ENCODE results near the gene CCL24. TPM values are rescaled to one million over a fixed set of nuclear protein-coding genes. Genes with fewer than 3 reads are reported as not detected.

Gene CCL24
- total and polyA plus RNA-seq, 10 of the 15 experiments (the other 5 are each of a cell fraction or from before 2014, with no cell fraction given), result not detected

DNA sequence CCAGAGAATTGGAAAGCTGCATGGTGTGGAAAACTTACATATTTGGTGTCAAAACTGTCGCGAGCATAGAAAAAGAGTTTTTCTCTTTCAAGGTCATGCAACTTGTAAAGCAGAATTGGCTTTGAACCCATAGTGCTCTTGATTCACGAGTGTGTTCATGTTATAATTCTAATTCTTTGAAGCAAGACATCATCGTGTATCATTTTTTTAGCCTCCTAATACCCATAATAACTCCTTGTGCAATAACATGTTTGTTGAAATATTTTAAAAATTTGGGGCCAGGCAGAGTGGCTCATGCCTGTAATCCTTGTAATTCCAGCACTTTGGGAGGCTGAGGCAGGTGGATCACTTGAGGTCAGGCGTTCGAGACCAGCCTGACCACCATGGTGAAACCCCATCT is 4.2 kb downstream of the CCL24 start (continued):
- TF ChIP-seq CBX5 (IDR thresholded peaks at IDR 0.05; ENCODE audit: low read depth) (no peak), ZBED1 (IDR thresholded peaks at IDR 0.05; ENCODE audit: borderline replicate concordance) (no peak), JUND (IDR thresholded peaks at IDR 0.05; ENCODE audit: low read depth, low read length) (no peak), PAX8 (IDR thresholded peaks at IDR 0.05) (no peak)

DNA sequence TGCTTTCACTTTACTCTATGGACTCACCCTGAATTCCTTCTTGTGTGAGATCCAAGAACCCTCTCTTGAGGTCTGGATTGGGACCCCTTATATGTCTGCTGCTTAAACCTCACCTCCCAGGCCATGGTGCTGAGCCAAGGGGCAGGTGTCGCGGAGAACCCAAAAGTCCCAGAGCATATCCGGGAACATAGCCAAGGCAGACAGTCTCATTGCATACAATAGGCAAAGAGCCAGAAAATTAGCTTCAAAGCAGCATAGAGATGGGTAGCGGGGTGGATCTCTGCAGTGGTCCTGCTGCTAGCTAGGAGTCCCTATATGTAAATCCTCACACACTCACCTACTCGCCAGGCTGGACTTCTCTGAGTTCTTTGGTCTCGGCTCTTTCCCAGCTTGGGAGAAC is 5.5 kb downstream of the CCL24 start:
- Histone ChIP-seq H3K27me3 (replicated peaks in 1 of 2; ENCODE audit: control insufficient read depth in 2 of 2, insufficient read depth in 2 of 2, low read length in 1 of 2) (no peaks in the 10 kb centered on the region), H4K20me1 (ENCODE audit: control insufficient read depth, insufficient read depth) (no peaks in the 10 kb centered on the region), H3K36me3 (ENCODE audit: control insufficient read depth in 2 of 2, insufficient read depth in 2 of 2, low read length in 1 of 2) (no peaks in the 10 kb centered on the region), H3K4me3 (no peak overlapping the region), H3K9ac (ENCODE audit: control insufficient read depth, insufficient read depth, low read length) (no peak overlapping the region), H3K4me2 (ENCODE audit: control insufficient read depth, insufficient read depth) (no peak overlapping the region), H2AFZ (ENCODE audit: control insufficient read depth, low read depth, low read length) (no peak overlapping the region), H3K4me1 (ENCODE audit: control insufficient read depth, insufficient read depth, low read length) (no peaks in the 10 kb centered on the region), H3K79me2 (ENCODE audit: control insufficient read depth, insufficient read depth, low read length) (no peaks in the 10 kb centered on the region), H3K27ac (ENCODE audit: control insufficient read depth, insufficient read depth) (no peak overlapping the region), H3K9me3 (replicated peaks; ENCODE audit: control insufficient read depth, insufficient read depth, low read length) (peaks cover 5% of the 10 kb centered on the region; the same call in 2 of the 3 replicates)
- CTCF ChIA-PET, result interaction anchor here (0.6 kb wide), 1 partner anchor 1825 kb away, joined by 3 read pairs; no protein-coding TSS in a partner anchor
- WGBS (ENCODE audit: insufficient coverage, insufficient replicate concordance, low lambda C conversion rate, missing lambda C conversion rate), result 74% methylated on average over 6 of the region's 6 CpGs
- BruUV-seq (replicated peaks), result no TSS peak
- RAD21 ChIA-PET (ENCODE audit: unreplicated experiment), result no interaction called here
- in situ Hi-C loops (cut with MboI) (no loop called here), intact Hi-C loops (cut with micrococcal nuclease; ENCODE audit: unreplicated experiment) (no loop called here)
- FAIRE-seq, result no peak
- SMC1A ChIA-PET (ENCODE audit: uncharacterized antibody, unreplicated experiment), result no interaction called here
- POLR2A ChIA-PET, result no interaction called here
- ATAC-seq, result no peak
- no peak for DNase-seq (ENCODE audit: low read depth, low spot score)
- TF ChIP-seq NFYA (IDR thresholded peaks at IDR 0.05; ENCODE audit: borderline replicate concordance, low read depth, low read length) (no peak), TAF1 (IDR thresholded peaks at IDR 0.05; ENCODE audit: borderline replicate concordance, low read depth, low read length) (no peak), ZZZ3 (IDR thresholded peaks at IDR 0.05; ENCODE audit: control insufficient read depth, insufficient read length, low read depth) (no peak), KDM1A (IDR thresholded peaks at IDR 0.05; ENCODE audit: borderline replicate concordance) (no peak), DPF2 (IDR thresholded peaks at IDR 0.05) (no peak), SMARCA5 (IDR thresholded peaks at IDR 0.05) (no peak), KAT2A (conservative IDR thresholded peaks at IDR 0.05; ENCODE audit: control insufficient read depth, low read depth, low read length) (no peak), SPI1 (IDR thresholded peaks at IDR 0.05; ENCODE audit: borderline replicate concordance, insufficient read depth, low read depth, low read length) (no peak), MYB (IDR thresholded peaks at IDR 0.05; ENCODE audit: borderline replicate concordance, low read depth, low read length) (no peak), RBBP5 (conservative IDR thresholded peaks at IDR 0.05) (no peak), EZH2 (IDR thresholded peaks at IDR 0.05; ENCODE audit: borderline replicate concordance, control insufficient read depth, low read depth, low read length) (no peak), CHD1 (IDR thresholded peaks at IDR 0.05; ENCODE audit: low read depth, low read length) (no peak)
- TF ChIP-seq, protein P1, sequence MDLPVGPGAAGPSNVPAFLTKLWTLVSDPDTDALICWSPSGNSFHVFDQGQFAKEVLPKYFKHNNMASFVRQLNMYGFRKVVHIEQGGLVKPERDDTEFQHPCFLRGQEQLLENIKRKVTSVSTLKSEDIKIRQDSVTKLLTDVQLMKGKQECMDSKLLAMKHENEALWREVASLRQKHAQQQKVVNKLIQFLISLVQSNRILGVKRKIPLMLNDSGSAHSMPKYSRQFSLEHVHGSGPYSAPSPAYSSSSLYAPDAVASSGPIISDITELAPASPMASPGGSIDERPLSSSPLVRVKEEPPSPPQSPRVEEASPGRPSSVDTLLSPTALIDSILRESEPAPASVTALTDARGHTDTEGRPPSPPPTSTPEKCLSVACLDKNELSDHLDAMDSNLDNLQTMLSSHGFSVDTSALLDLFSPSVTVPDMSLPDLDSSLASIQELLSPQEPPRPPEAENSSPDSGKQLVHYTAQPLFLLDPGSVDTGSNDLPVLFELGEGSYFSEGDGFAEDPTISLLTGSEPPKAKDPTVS (IDR thresholded peaks at IDR 0.05; ENCODE audit: low read depth, low read length), result no peak
- TF ChIP-seq, protein P2, sequence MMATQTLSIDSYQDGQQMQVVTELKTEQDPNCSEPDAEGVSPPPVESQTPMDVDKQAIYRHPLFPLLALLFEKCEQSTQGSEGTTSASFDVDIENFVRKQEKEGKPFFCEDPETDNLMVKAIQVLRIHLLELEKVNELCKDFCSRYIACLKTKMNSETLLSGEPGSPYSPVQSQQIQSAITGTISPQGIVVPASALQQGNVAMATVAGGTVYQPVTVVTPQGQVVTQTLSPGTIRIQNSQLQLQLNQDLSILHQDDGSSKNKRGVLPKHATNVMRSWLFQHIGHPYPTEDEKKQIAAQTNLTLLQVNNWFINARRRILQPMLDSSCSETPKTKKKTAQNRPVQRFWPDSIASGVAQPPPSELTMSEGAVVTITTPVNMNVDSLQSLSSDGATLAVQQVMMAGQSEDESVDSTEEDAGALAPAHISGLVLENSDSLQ (IDR thresholded peaks at IDR 0.05), result no peak
- TF ChIP-seq, protein P3, sequence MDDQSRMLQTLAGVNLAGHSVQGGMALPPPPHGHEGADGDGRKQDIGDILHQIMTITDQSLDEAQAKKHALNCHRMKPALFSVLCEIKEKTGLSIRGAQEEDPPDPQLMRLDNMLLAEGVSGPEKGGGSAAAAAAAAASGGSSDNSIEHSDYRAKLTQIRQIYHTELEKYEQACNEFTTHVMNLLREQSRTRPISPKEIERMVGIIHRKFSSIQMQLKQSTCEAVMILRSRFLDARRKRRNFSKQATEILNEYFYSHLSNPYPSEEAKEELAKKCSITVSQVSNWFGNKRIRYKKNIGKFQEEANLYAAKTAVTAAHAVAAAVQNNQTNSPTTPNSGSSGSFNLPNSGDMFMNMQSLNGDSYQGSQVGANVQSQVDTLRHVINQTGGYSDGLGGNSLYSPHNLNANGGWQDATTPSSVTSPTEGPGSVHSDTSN (IDR thresholded peaks at IDR 0.05; ENCODE audit: insufficient replicate concordance, low read depth, low read length), result no peak

All from GM12878 (cell line).